Measurements from ENCODE around the gene PLA2G15.
A peak's percentile ranks its signal among the peaks of the same experiment; 100 is the strongest.

The PLA2G15 gene

GRCh38 chr16:68289621-68290329, 44.6 kb downstream of the PLA2G15 start:
- TF ChIP-seq CTCF (IDR thresholded peaks at IDR 0.05; ENCODE audit: low read length, missing control alignments): no peak
- peak; percentile 60 for DNase-seq (ENCODE audit: low read depth)
- no peak overlapping the region for H3K4me3 ChIP-seq (replicated peaks; ENCODE audit: low read depth, low read length)

- no peak for DNase-seq (ENCODE audit: low read depth)
- no peak overlapping the region for H3K4me3 ChIP-seq (replicated peaks; ENCODE audit: low read depth, low read length)
- TF ChIP-seq CTCF (IDR thresholded peaks at IDR 0.05; ENCODE audit: low read length, missing control alignments): no peak
These were observed 45.3 kb downstream of the PLA2G15 start for GRCh38 chr16:68290450-68290849.

GRCh38 chr16:68291227-68291626, 46.1 kb downstream of the PLA2G15 start:
- TF ChIP-seq CTCF (IDR thresholded peaks at IDR 0.05; ENCODE audit: low read length, missing control alignments): no peak
- DNase-seq (ENCODE audit: low read depth): no peak
- no peak overlapping the region for H3K4me3 ChIP-seq (replicated peaks; ENCODE audit: low read depth, low read length)

GRCh38 chr16:68292425-68292824, 47.3 kb downstream of the PLA2G15 start:
- DNase-seq (ENCODE audit: low read depth): no peak
- no peak overlapping the region for H3K4me3 ChIP-seq (replicated peaks; ENCODE audit: low read depth, low read length)
- TF ChIP-seq CTCF (IDR thresholded peaks at IDR 0.05; ENCODE audit: low read length, missing control alignments): no peak

GRCh38 chr16:68296291-68296690, 51.1 kb downstream of the PLA2G15 start:
- no peak for DNase-seq (ENCODE audit: low read depth)
- no peak for TF ChIP-seq CTCF (IDR thresholded peaks at IDR 0.05; ENCODE audit: low read length, missing control alignments)
- no peak overlapping the region for H3K4me3 ChIP-seq (replicated peaks; ENCODE audit: low read depth, low read length)

- H3K4me3 ChIP-seq (replicated peaks; ENCODE audit: low read depth, low read length): no peak overlapping the region
- TF ChIP-seq CTCF (IDR thresholded peaks at IDR 0.05; ENCODE audit: low read length, missing control alignments): no peak
- DNase-seq (ENCODE audit: low read depth): no peak
These were observed 51.5 kb downstream of the PLA2G15 start for GRCh38 chr16:68296693-68297092.

GRCh38 chr16:68297908-68298307, 52.7 kb downstream of the PLA2G15 start:
- H3K4me3 ChIP-seq (replicated peaks; ENCODE audit: low read depth, low read length): no peak overlapping the region
- no peak for TF ChIP-seq CTCF (IDR thresholded peaks at IDR 0.05; ENCODE audit: low read length, missing control alignments)
- peak; percentile 15 for DNase-seq (ENCODE audit: low read depth)

Measured in fibroblast of pulmonary artery (primary cell).